ENCODE data around the gene HPCAL1.

Gene HPCAL1

GRCh38 chr2:10377052-10377746, 74.5 kb downstream of the HPCAL1 start:
- DNase-seq (ENCODE audit: low read depth in 2 of 2): no peak
- TF ChIP-seq, protein P1, sequence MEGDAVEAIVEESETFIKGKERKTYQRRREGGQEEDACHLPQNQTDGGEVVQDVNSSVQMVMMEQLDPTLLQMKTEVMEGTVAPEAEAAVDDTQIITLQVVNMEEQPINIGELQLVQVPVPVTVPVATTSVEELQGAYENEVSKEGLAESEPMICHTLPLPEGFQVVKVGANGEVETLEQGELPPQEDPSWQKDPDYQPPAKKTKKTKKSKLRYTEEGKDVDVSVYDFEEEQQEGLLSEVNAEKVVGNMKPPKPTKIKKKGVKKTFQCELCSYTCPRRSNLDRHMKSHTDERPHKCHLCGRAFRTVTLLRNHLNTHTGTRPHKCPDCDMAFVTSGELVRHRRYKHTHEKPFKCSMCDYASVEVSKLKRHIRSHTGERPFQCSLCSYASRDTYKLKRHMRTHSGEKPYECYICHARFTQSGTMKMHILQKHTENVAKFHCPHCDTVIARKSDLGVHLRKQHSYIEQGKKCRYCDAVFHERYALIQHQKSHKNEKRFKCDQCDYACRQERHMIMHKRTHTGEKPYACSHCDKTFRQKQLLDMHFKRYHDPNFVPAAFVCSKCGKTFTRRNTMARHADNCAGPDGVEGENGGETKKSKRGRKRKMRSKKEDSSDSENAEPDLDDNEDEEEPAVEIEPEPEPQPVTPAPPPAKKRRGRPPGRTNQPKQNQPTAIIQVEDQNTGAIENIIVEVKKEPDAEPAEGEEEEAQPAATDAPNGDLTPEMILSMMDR (IDR thresholded peaks at IDR 0.05; ENCODE audit: low read depth, low read length): no peak
- no peak overlapping the region for H3K4me3 ChIP-seq (replicated peaks in 1 of 2; ENCODE audit: low read depth in 2 of 2, low read length in 2 of 2)

- TF ChIP-seq, protein P1 (IDR thresholded peaks at IDR 0.05; ENCODE audit: low read depth, low read length): no peak
- DNase-seq (ENCODE audit: low read depth in 2 of 2): no peak
- H3K4me3 ChIP-seq (replicated peaks in 1 of 2; ENCODE audit: low read depth in 2 of 2, low read length in 2 of 2): no peak overlapping the region
Measured at GRCh38 chr2:10377747-10378085, 75.0 kb downstream of the HPCAL1 start.

- H3K4me3 ChIP-seq (replicated peaks in 1 of 2; ENCODE audit: low read depth in 2 of 2, low read length in 2 of 2): no peak overlapping the region
- TF ChIP-seq, protein P1 (IDR thresholded peaks at IDR 0.05; ENCODE audit: low read depth, low read length): no peak
- no peak for DNase-seq (ENCODE audit: low read depth in 2 of 2)
Measured at GRCh38 chr2:10378189-10378588, 75.5 kb downstream of the HPCAL1 start.

DNA sequence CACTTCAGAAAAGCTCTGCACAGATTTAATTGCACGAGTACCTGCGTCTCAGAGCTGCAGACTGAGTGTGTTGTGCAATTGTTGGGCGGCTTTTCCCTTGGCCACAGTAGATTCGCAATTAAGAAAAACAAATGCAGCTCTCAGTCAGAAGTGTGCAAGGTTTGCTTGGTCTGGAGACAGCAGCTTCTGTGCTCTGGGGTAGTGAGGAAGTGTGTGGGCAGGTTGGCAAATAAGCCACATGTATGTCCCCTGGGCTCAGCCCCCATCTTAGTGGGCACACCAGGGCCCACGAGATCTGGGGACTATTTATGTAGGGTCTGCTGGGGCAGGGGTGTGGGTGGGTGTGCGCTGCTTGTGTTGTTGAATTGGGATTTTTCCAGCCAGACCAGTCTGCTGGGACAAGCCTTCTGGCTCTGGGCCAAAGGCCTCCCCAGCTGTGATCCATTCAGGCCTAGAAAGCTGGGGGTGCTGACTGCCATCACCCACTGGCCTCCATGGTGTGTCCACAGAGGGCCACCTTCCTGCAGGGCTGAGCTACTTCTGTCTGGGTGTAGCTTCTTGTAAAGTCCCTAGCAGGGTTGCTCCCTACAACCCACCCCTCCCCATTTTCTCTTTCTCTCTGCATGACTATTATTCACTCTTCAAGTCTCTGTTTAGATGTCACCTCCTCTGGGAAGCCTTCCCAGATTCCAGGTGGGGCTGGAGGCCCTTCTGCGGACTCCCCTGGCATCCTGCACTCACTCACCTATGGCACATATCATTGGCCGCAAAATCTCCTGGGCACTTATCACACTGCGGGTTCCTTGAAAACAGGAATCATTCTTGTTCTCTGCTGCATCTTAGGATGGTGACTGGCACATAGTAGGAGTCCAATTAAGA, 77.6 kb downstream of the HPCAL1 start:
- DNase-seq (ENCODE audit: low read depth in 2 of 2): no peak
- TF ChIP-seq, protein P1 (IDR thresholded peaks at IDR 0.05; ENCODE audit: low read depth, low read length): no peak
- H3K4me3 ChIP-seq (replicated peaks in 1 of 2; ENCODE audit: low read depth in 2 of 2, low read length in 2 of 2): no peak overlapping the region

GRCh38 chr2:10381997-10382353, 79.3 kb downstream of the HPCAL1 start:
- DNase-seq (ENCODE audit: low read depth in 2 of 2): no peak
- TF ChIP-seq, protein P1 (IDR thresholded peaks at IDR 0.05; ENCODE audit: low read depth, low read length): no peak
- H3K4me3 ChIP-seq (replicated peaks in 1 of 2; ENCODE audit: low read depth in 2 of 2, low read length in 2 of 2): no peak overlapping the region

DNA sequence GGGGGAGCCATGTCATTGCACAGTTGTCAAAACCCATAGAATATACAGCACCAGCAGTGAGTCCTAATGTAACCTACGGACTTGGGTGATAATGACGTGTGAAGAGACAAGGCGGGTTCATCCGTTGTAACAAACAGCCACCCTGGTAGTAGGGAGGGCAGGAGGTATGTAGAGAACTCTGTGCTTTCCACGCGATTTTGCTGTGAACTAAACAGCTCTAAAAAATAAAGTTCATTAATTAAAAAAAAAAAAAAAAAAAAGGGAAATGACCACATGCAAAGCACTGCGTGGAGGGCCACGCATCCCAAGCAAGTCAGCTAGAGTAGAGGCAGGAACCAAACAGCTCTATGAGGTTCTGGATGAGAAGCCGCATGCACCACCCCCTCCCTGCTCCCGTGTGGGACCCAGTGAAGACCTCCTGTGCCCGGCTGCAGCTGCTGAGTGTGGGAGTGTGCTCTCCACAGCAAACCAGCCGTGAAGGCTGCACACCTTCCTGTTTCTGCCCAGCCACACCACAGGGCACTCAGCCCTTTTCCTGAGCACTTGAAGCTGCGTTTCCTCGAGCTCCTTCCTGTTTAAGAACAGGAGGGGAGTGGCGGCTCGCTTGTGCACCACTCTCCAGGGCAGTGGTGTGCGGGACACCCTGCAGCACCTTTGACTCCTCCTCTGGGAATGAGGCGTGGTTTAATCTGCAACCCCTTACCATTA, 79.8 kb downstream of the HPCAL1 start:
- DNase-seq (ENCODE audit: low read depth in 2 of 2): no peak
- TF ChIP-seq, protein P1 (IDR thresholded peaks at IDR 0.05; ENCODE audit: low read depth, low read length): no peak
- H3K4me3 ChIP-seq (replicated peaks in 1 of 2; ENCODE audit: low read depth in 2 of 2, low read length in 2 of 2): no peak overlapping the region
